HG03196 (cell line): ENCODE results near the gene LMAN2L.

Experiments
- ATAC-seq: cut with Tn5 transposase; IDR thresholded peaks from one replicate; pipeline ENCODE4 v1.9.1; 2021; ENCODE audit not compliant: unreplicated experiment

Gene LMAN2L

GRCh38 chr2:96661324-96661723 lies 78.5 kb downstream of the LMAN2L start:
- no peak for ATAC-seq

DNA sequence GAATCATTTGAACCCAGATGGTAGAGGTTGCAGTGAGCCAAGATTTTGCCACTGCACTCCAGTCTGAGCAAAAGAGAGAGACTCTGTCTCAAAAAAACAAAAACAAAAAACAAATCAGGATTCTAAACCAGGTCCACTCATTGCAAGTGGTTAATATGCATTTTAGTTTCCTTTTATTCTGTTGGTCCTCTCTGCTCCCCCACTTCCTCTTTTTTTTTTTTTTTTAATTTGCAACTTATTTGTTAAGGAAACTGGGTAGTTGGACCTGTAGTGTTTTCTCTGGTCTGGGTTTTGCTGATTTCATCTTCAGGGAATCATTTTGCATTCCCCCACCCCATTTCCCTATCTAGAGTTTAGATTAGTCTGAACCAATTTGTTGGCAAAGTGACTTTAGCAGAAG lies 83.3 kb downstream of the LMAN2L start:
- no peak for ATAC-seq
